ENCODE data around the gene ZRANB3. TPM values are rescaled to one million over a fixed set of nuclear protein-coding genes. Genes with fewer than 3 reads are reported as not detected.

ZRANB3 gene
- total and polyA plus RNA-seq, 2 experiments from 2014 or later: 10.5 to 16.8 TPM

- TF ChIP-seq NANOG (IDR thresholded peaks at IDR 0.05; ENCODE audit: borderline replicate concordance) (no peak), ETS1 (IDR thresholded peaks at IDR 0.05) (no peak), EZH2phosphoT487 (IDR thresholded peaks at IDR 0.05; ENCODE audit: unreplicated experiment) (no peak), EZH2 (IDR thresholded peaks at IDR 0.05; ENCODE audit: low read depth, unreplicated experiment) (no peak), CTCF (conservative IDR thresholded peaks at IDR 0.05; ENCODE audit: low read depth in 2 of 2) (no peak), POLR2AphosphoS5 (IDR thresholded peaks at IDR 0.05; ENCODE audit: low read depth) (no peak)
Observed at GRCh38 chr2:135422898-135423297, 108.1 kb downstream of the ZRANB3 start (continued).

GRCh38 chr2:135411646-135412045 lies 119.4 kb downstream of the ZRANB3 start:
- no peaks in the 10 kb centered on the region for H3K27me3 Mint-ChIP-seq (ENCODE audit: insufficient read depth, low read depth, poor library complexity)
- no peak for ATAC-seq
- Histone ChIP-seq H3K79me2 (replicated peaks; ENCODE audit: insufficient read depth) (peaks cover 8% of the 10 kb centered on the region; the same call in 1 of the 2 replicates), H3K36me3 (ENCODE audit: insufficient read depth) (no peaks in the 10 kb centered on the region), H3K4me2 (no peak overlapping the region), H3K9me2 (ENCODE audit: insufficient read depth) (no peaks in the 10 kb centered on the region), H3K27ac (ENCODE audit: low read depth) (no peak overlapping the region), H3F3A (replicated peaks; ENCODE audit: low read depth) (no peaks in the 10 kb centered on the region), H3K4me1 (ENCODE audit: insufficient read depth) (no peaks in the 10 kb centered on the region), H3K27me3 (ENCODE audit: insufficient read depth) (no peaks in the 10 kb centered on the region), H2AFZ (no peak overlapping the region), H3K4me3 (no peak overlapping the region), H4K20me1 (replicated peaks; ENCODE audit: insufficient read depth) (no peaks in the 10 kb centered on the region)
- H3K4me3 Mint-ChIP-seq: no peak overlapping the region
- peaks cover 10% of the 10 kb centered on the region for H3K9me3 Mint-ChIP-seq
- H3K27ac Mint-ChIP-seq: no peak overlapping the region
- H3K4me1 Mint-ChIP-seq: no peaks in the 10 kb centered on the region
- H3K36me3 Mint-ChIP-seq (ENCODE audit: low read depth): peaks cover 12% of the 10 kb centered on the region; the same call in 2 of the 3 replicates
- no peak for DNase-seq (ENCODE audit: low spot score)
- TF ChIP-seq CTCF (conservative IDR thresholded peaks at IDR 0.05; ENCODE audit: low read depth in 2 of 2) (no peak), EZH2 (IDR thresholded peaks at IDR 0.05; ENCODE audit: low read depth, unreplicated experiment) (no peak), EZH2phosphoT487 (IDR thresholded peaks at IDR 0.05; ENCODE audit: unreplicated experiment) (no peak), STAT1 (IDR thresholded peaks at IDR 0.05; ENCODE audit: unreplicated experiment) (no peak), ZNF331 (CRISPR knock-in tag; IDR thresholded peaks at IDR 0.05; ENCODE audit: low read depth) (no peak), ZNF462 (CRISPR knock-in tag; IDR thresholded peaks at IDR 0.05) (no peak), REST (IDR thresholded peaks at IDR 0.05; ENCODE audit: unreplicated experiment) (no peak)

Measured in GM23338 (cell line).